Left ventricle myocardium inferior (tissue), 1 donor: ENCODE results near the gene SCART1. TPM values are rescaled to one million over a fixed set of nuclear protein-coding genes. Genes with fewer than 3 reads are reported as not detected.

Source experiments
- DNase-seq: peaks from one replicate; pipeline ENCODE4 v3.0.0-alpha.2; 2020
- H3K27ac ChIP-seq: fragments of 200-600 bp; replicated peaks from 2 replicates; pipeline ENCODE4 v1.8.0; 2021
- H3K27me3 ChIP-seq: fragments of 200-600 bp; 2 replicates; pipeline ENCODE4 v1.8.0; 2021; ENCODE audit warnings: low read depth
- H3K36me3 ChIP-seq: fragments of 200-600 bp; 2 replicates; pipeline ENCODE4 v1.8.0; 2021
- H3K4me1 ChIP-seq: fragments of 200-600 bp; 2 replicates; pipeline ENCODE4 v1.8.0; 2021
- H3K4me3 ChIP-seq: fragments of 200-600 bp; 2 replicates; pipeline ENCODE4 v1.8.0; 2021; ENCODE audit warnings: mild to moderate bottlenecking, moderate library complexity
- H3K9me3 ChIP-seq: fragments of 200-600 bp; replicated peaks from 2 replicates; pipeline ENCODE4 v1.8.0; 2021
- CTCF ChIP-seq: fragments of 200-600 bp; IDR thresholded peaks from 2 replicates; pipeline ENCODE4 v1.8.0; 2021; ENCODE audit warnings: antibody characterized with exemption, mild to moderate bottlenecking, borderline replicate concordance
- intact Hi-C: fragments of 100-400 bp; cut with micrococcal nuclease; formaldehyde crosslinking; loops from one replicate; pipeline ENCODE4 v1.11.0; 2022
- total RNA-seq: library from RNA; stranded (reverse); fragmentation: NEBNext Ultra II Directional; extraction: Animal tissue kit (Norgen Biotek cat#: 25700); gene quantifications from one replicate; pipeline ENCODE4 v1.2.1, GENCODE V29; 2021
- donor health status: DM: no; HTN: yes; CAD: no; lungs with severe emphysema.

SCART1 gene
- total RNA-seq, 1 donor from 2014 or later, result 0.36 TPM

GRCh38 chr10:133415752-133416151 lies 38.0 kb upstream of the SCART1 start:
- peaks cover 68% of the 10 kb centered on the region for H3K36me3 ChIP-seq
- intact Hi-C loops, result no loop called here
- H3K27me3 ChIP-seq, result no peaks in the 10 kb centered on the region
- peaks cover 25% of the 10 kb centered on the region for H3K9me3 ChIP-seq
- DNase-seq, result no peak
- TF ChIP-seq CTCF, result no peak
- H3K27ac ChIP-seq, result no peak overlapping the region
- no peaks in the 10 kb centered on the region for H3K4me1 ChIP-seq
- no peak overlapping the region for H3K4me3 ChIP-seq

- Histone ChIP-seq H3K36me3 (peaks cover 48% of the 10 kb centered on the region), H3K4me1 (peaks cover 3% of the 10 kb centered on the region), H3K27ac (no peak overlapping the region), H3K9me3 (no peaks in the 10 kb centered on the region), H3K4me3 (no peak overlapping the region), H3K27me3 (peaks cover 10% of the 10 kb centered on the region)
- intact Hi-C loops, result no loop called here
- no peak for DNase-seq
- no peak for TF ChIP-seq CTCF
These were observed 35.3 kb upstream of the SCART1 start for GRCh38 chr10:133418289-133418993.

GRCh38 chr10:133419211-133419950 lies 34.4 kb upstream of the SCART1 start:
- Histone ChIP-seq H3K9me3 (no peaks in the 10 kb centered on the region), H3K27me3 (peaks cover 13% of the 10 kb centered on the region), H3K36me3 (peaks cover 48% of the 10 kb centered on the region), H3K27ac (no peak overlapping the region), H3K4me1 (peaks cover 3% of the 10 kb centered on the region), H3K4me3 (no peak overlapping the region)
- intact Hi-C loops, result no loop called here
- no peak for DNase-seq
- TF ChIP-seq CTCF, result no peak

GRCh38 chr10:133420028-133420427 lies 33.7 kb upstream of the SCART1 start:
- Histone ChIP-seq H3K36me3 (peaks cover 45% of the 10 kb centered on the region), H3K27me3 (peaks cover 16% of the 10 kb centered on the region), H3K27ac (no peak overlapping the region), H3K4me1 (peaks cover 3% of the 10 kb centered on the region), H3K4me3 (no peak overlapping the region), H3K9me3 (no peaks in the 10 kb centered on the region)
- intact Hi-C loops, result no loop called here
- DNase-seq, result no peak
- TF ChIP-seq CTCF, result no peak

GRCh38 chr10:133420579-133420978 lies 33.2 kb upstream of the SCART1 start:
- intact Hi-C loops, result no loop called here
- H3K27ac ChIP-seq, result no peak overlapping the region
- DNase-seq, result no peak

More at GRCh38 chr10:133420579-133420978, 33.2 kb upstream of the SCART1 start:
- no peak for TF ChIP-seq CTCF
- Histone ChIP-seq H3K4me3 (no peak overlapping the region), H3K36me3 (peaks cover 40% of the 10 kb centered on the region), H3K9me3 (no peaks in the 10 kb centered on the region), H3K27me3 (peaks cover 20% of the 10 kb centered on the region), H3K4me1 (peaks cover 3% of the 10 kb centered on the region)
